Parathyroid adenoma (tissue), 2 donors: ENCODE results near the gene B3GAT1.
"Not testable (repeated sequence)": the region's sequence is repeated elsewhere in the genome, so short reads cannot be mapped to it uniquely, and the experiment has no call there.

Experiments used
- H2AFZ ChIP-seq: fragments of 300-600 bp; sonication (generic); one replicate; pipeline ENCODE4 v1.7.0; 2017; ENCODE audit warnings: antibody characterized with exemption, mild to moderate bottlenecking
- H3K27ac ChIP-seq: fragments of 300-600 bp; sonication (generic); one replicate; pipeline ENCODE4 v1.7.0; 2017
- H3K27me3 ChIP-seq: fragments of 300-600 bp; sonication (generic); one replicate; pipeline ENCODE4 v1.7.0; 2017; ENCODE audit warnings: low read length; ENCODE audit not compliant: control insufficient read depth, insufficient read depth
- H3K36me3 ChIP-seq: fragments of 300-600 bp; sonication (generic); one replicate; pipeline ENCODE4 v1.7.0; 2017; ENCODE audit warnings: low read length; ENCODE audit not compliant: control insufficient read depth, insufficient read depth
- H3K4me1 ChIP-seq: fragments of 300-600 bp; sonication (generic); one replicate; pipeline ENCODE4 v1.7.0; 2017; ENCODE audit warnings: control low read depth
- H3K4me2 ChIP-seq: fragments of 300-600 bp; sonication (generic); one replicate; pipeline ENCODE4 v1.7.0; 2017; ENCODE audit warnings: low read length
- H3K4me3 ChIP-seq: fragments of 300-600 bp; sonication (generic); one replicate; pipeline ENCODE4 v1.7.0; 2017; ENCODE audit warnings: low read depth, low read length
- H3K79me2 ChIP-seq: fragments of 300-600 bp; sonication (generic); one replicate; pipeline ENCODE4 v1.7.0; 2017; ENCODE audit warnings: control low read depth
- H3K9ac ChIP-seq: fragments of 300-600 bp; sonication (generic); one replicate; pipeline ENCODE4 v1.7.0; 2017; ENCODE audit warnings: mild to moderate bottlenecking
- H3K9me3 ChIP-seq: fragments of 300-600 bp; sonication (generic); one replicate; pipeline ENCODE4 v1.7.0; 2017; ENCODE audit warnings: low read length; ENCODE audit not compliant: control insufficient read depth
- TF ChIP-seq, protein P1 (sequence below): fragments of 300-600 bp; sonication (generic); IDR thresholded peaks from one replicate; pipeline ENCODE4 v1.7.0; 2017; ENCODE audit warnings: antibody characterized with exemption, mild to moderate bottlenecking
- donor health status: primary hyperparathyroidism.

B3GAT1 gene

DNA sequence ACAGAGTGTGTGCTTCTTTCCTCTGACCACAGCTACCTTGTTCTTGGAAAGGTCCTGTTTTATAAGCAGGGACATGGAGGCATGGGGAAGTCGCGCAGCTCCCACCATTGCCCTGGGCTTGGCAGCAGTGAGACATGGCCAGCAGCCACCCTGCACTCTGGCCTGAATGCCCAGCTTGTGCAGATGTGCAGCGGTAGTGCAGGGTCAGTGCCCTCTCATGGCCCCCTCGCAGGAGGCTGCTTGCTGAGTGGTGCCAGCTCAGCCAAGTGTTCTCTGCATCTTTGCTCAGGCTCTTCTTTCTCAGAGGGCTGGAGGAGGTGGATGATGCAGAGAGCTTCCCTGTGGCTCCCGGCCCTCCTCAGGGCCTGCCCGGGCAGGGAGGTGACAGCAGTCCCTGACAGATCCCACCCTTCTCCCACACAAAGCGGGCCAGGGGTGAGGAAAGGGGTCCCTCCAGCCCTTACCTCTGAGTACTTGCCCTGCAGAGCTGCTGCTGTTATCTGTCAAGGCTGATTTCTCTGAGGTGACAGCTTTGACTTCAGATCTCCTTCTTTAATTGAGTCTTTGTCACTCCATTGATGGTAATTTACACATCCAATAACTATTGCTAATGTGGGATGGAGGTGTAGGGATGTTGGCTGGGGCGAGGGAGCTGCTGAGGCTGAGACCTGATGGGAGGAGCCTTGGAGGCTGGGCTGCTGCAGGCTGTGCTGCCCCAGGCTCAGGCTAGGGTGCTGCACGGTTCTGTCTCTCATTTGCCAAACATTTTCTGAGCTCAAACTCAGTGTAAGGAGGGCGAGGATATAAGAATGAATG is 47.4 kb upstream of the B3GAT1 start:
- H3K27ac ChIP-seq = no peak overlapping the region
- no peak overlapping the region for H3K4me3 ChIP-seq
- no peaks in the 10 kb centered on the region for H3K4me1 ChIP-seq
- H3K4me2 ChIP-seq = no peak overlapping the region
- no peaks in the 10 kb centered on the region for H3K79me2 ChIP-seq
- no peaks in the 10 kb centered on the region for H3K9me3 ChIP-seq
- no peaks in the 10 kb centered on the region for H3K27me3 ChIP-seq
- TF ChIP-seq, protein P1, sequence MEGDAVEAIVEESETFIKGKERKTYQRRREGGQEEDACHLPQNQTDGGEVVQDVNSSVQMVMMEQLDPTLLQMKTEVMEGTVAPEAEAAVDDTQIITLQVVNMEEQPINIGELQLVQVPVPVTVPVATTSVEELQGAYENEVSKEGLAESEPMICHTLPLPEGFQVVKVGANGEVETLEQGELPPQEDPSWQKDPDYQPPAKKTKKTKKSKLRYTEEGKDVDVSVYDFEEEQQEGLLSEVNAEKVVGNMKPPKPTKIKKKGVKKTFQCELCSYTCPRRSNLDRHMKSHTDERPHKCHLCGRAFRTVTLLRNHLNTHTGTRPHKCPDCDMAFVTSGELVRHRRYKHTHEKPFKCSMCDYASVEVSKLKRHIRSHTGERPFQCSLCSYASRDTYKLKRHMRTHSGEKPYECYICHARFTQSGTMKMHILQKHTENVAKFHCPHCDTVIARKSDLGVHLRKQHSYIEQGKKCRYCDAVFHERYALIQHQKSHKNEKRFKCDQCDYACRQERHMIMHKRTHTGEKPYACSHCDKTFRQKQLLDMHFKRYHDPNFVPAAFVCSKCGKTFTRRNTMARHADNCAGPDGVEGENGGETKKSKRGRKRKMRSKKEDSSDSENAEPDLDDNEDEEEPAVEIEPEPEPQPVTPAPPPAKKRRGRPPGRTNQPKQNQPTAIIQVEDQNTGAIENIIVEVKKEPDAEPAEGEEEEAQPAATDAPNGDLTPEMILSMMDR = no peak
- H3K36me3 ChIP-seq = no peaks in the 10 kb centered on the region
- H3K9ac ChIP-seq = no peak overlapping the region
- no peak overlapping the region for H2AFZ ChIP-seq

GRCh38 chr11:134457411-134458007 is 45.5 kb upstream of the B3GAT1 start:
- not testable (repeated sequence) for H2AFZ ChIP-seq, H3K27ac ChIP-seq, H3K9ac ChIP-seq, H3K4me1 ChIP-seq, H3K4me2 ChIP-seq, H3K9me3 ChIP-seq, H3K4me3 ChIP-seq, H3K79me2 ChIP-seq, H3K36me3 ChIP-seq, H3K27me3 ChIP-seq

DNA sequence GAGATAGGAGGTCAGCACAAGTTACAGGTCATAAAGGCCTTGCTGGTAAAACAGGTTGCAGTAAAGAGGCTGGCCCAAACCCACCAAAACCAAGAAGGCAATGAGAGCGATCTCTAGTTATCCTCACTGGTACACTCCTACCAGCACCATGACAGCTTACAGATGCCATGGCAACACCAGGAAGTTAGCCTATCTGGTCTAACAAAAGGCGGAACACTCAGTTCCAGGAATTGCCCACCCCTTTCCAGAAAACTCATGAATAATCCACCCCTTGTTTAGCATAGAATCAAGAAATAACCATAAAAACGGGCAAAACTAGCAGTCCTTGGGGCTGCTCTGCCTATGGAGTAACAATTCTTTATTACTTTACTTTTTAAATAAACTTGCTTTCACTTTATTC is 43.5 kb upstream of the B3GAT1 start:
- H3K27ac ChIP-seq = no peak overlapping the region
- no peak overlapping the region for H3K4me2 ChIP-seq
- no peak overlapping the region for H3K9ac ChIP-seq
- no peaks in the 10 kb centered on the region for H3K9me3 ChIP-seq
- no peak overlapping the region for H2AFZ ChIP-seq
- TF ChIP-seq, protein P1 = no peak
- H3K79me2 ChIP-seq = no peaks in the 10 kb centered on the region
- no peak overlapping the region for H3K4me3 ChIP-seq
- H3K27me3 ChIP-seq = no peaks in the 10 kb centered on the region
- no peaks in the 10 kb centered on the region for H3K4me1 ChIP-seq
- H3K36me3 ChIP-seq = no peaks in the 10 kb centered on the region

DNA sequence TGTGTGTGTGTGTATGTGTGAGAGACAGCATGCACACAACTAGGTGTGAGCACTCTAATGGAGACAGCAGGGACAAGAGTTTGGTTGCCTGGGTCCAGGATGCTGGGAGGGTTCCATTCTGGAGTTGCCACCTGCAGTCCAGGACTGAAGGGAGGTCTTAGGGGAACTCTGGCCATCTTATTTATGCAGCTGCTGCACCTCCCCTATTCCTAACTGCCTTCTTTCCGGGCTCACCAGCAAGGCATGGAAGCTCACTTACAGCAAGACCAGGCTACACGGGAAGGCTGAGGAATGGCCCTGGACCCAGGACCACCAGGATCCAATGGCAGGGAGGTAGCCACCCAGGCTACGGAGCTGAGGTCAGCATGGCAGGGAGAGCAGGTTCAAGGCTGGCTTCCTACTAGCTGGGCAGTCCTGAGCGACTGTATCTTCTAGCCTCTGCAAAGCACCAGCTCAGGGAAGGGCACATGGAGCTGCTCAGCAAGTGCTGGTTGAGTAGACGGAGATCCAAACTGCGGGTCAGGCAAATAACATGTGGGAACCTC is 42.2 kb upstream of the B3GAT1 start:
- TF ChIP-seq, protein P1 = no peak

GRCh38 chr11:134453441-134453840 is 41.4 kb upstream of the B3GAT1 start:
- Histone ChIP-seq H3K27me3 (no peaks in the 10 kb centered on the region), H3K4me2 (no peak overlapping the region), H3K9me3 (no peaks in the 10 kb centered on the region), H3K4me1 (no peaks in the 10 kb centered on the region), H3K27ac (no peak overlapping the region), H3K36me3 (no peaks in the 10 kb centered on the region), H3K4me3 (no peak overlapping the region), H3K9ac (no peak overlapping the region), H2AFZ (no peak overlapping the region), H3K79me2 (no peaks in the 10 kb centered on the region)
- TF ChIP-seq, protein P1 = no peak

More for the DNA sequence above, 42.2 kb upstream of the B3GAT1 start:
- Histone ChIP-seq H3K9me3 (no peaks in the 10 kb centered on the region), H3K27me3 (no peaks in the 10 kb centered on the region), H3K27ac (no peak overlapping the region), H3K4me3 (no peak overlapping the region), H3K36me3 (no peaks in the 10 kb centered on the region), H2AFZ (no peak overlapping the region), H3K9ac (no peak overlapping the region), H3K79me2 (no peaks in the 10 kb centered on the region), H3K4me2 (no peak overlapping the region), H3K4me1 (no peaks in the 10 kb centered on the region)
